Raji (cell line): ENCODE results near the gene ASIC3.

Experiments used
- POLR2A ChIP-seq: IDR thresholded peaks from 2 replicates; pipeline ENCODE4 v1.6.1; 2011; ENCODE audit warnings: low read depth, low read length, control low read depth; ENCODE audit not compliant: insufficient read depth

ASIC3 gene

GRCh38 chr7:151070574-151070960 is 22.2 kb downstream of the ASIC3 start:
- no peak for TF ChIP-seq POLR2A

- TF ChIP-seq POLR2A = no peak
Observed at GRCh38 chr7:151071032-151071866, 22.9 kb downstream of the ASIC3 start.

GRCh38 chr7:151073990-151074389 is 25.7 kb downstream of the ASIC3 start:
- TF ChIP-seq POLR2A = no peak

GRCh38 chr7:151074817-151075661 is 26.7 kb downstream of the ASIC3 start:
- no peak for TF ChIP-seq POLR2A

- TF ChIP-seq POLR2A = no peak
Observed at GRCh38 chr7:151075662-151075971, 27.3 kb downstream of the ASIC3 start.

- TF ChIP-seq POLR2A = no peak
Observed at GRCh38 chr7:151075978-151076426, 27.7 kb downstream of the ASIC3 start.

GRCh38 chr7:151076863-151077704 is 28.8 kb downstream of the ASIC3 start:
- TF ChIP-seq POLR2A = no peak; the same call in 1 of the 2 replicates

GRCh38 chr7:151077705-151078232 is 29.4 kb downstream of the ASIC3 start:
- TF ChIP-seq POLR2A = no peak; the same call in 1 of the 2 replicates

- peak; percentile 24; the same call in 1 of the 2 replicates for TF ChIP-seq POLR2A
Observed at GRCh38 chr7:151078233-151079040, 30.1 kb downstream of the ASIC3 start.

- TF ChIP-seq POLR2A = no peak
Observed at GRCh38 chr7:151079199-151079910, 31.0 kb downstream of the ASIC3 start.

- TF ChIP-seq POLR2A = no peak
Observed at GRCh38 chr7:151080067-151080521, 31.8 kb downstream of the ASIC3 start.

GRCh38 chr7:151080522-151081169 is 32.3 kb downstream of the ASIC3 start, which contains the start of gene FASTK:
FASTK (minus strand) TSS chr7:151080809; CDS start chr7:151080766, 43 bp downstream.
- peak; percentile 81 for TF ChIP-seq POLR2A
